ENCODE results near the gene SSTR4. TPM values are rescaled to one million over a fixed set of nuclear protein-coding genes. Genes with fewer than 3 reads are reported as not detected.

The SSTR4 gene
- total RNA-seq, 1 donor = not detected

DNA sequence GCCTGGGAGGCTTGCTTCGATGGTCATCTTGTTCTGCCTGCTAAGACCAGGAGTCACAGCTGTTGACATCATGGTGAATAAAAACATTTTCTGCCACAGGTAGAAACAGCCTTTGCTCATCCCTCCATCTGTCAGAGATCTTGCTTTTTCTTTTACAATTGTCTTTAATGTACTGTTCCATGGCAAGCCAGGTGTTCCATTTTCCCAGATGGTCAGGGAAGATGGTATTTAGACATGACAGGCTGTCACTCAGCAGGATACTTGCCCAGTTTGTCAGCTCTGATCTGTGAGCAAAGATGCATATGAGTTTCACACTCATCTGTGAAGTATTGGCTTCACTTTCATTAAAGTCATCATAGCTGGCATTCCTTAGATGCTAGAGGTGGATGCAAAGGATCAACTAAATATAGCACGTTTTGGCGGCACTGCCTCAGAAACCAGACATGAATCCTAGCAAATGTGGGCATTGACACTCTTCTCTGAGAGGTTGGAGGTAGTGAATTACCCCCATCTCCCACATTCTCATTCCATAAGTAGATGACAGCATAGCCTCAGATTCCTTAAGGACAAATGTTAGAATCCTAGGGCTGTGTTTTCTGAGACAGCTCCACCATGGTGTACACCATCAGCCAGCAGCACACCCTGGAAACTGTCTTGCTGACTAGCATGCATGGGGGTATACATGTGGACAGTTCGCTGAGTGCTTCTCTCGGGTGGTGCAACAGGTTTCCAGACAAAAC is 4.2 kb downstream of the SSTR4 start:
- no peak for DNase-seq (ENCODE audit: low read depth)
- no peak overlapping the region for H3K4me3 ChIP-seq (ENCODE audit: low read depth, low read length)
- TF ChIP-seq CTCF (IDR thresholded peaks at IDR 0.05; ENCODE audit: insufficient read depth, low read length) = no peak

DNA sequence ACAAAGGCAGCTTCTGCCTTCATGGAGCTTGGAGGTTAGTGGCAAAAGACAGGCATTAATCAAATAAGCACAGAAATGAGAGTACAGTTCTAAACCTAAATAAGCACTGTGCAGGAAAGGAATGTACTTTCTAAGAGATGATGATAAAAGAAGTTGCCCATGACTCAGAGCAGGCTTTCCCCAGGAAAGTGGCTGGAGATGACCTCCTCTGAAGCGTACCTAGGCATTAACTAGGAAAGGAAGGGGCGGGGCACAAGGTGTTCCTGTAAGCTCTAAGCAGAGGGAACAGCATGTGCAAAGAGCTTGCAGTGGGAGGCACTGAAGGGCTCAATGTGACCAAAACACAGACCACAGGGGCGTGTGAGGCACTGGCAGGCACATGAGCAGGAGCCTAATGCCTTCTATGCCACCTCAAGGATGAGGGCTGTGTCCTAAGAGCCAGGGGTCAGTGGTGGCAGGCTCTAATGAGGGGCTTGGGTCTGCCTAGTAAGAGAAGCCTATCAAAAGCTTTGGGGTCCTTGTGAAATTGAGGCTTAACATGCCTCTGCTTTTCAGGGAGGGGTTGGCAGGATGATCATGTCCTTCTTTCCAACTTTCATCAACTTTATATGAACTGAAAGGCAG is 4.9 kb downstream of the SSTR4 start:
- TF ChIP-seq CTCF (IDR thresholded peaks at IDR 0.05; ENCODE audit: insufficient read depth, low read length) = no peak
- DNase-seq (ENCODE audit: low read depth) = no peak
- no peak overlapping the region for H3K4me3 ChIP-seq (ENCODE audit: low read depth, low read length)

DNA sequence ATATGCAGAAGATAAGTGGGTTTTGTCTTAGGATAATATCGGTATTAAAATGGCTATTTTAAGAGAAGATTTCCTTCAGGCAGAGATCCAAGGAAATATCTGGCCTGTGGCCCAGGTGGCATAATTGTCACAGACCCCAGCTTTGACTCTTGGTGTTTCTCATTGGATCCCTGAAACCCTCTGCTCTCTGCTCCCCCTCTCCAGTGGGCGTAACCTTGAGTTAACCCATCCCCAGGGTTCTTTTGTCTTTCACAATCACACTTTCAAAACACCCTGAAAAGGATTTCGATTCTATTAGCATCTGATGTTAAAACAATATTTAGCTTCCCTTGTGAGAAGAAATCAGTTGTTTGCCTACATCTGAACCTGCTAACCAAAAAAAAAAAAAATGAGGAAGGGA is 7.2 kb downstream of the SSTR4 start:
- H3K4me3 ChIP-seq (ENCODE audit: low read depth, low read length) = no peak overlapping the region
- no peak for DNase-seq (ENCODE audit: low read depth)
- no peak for TF ChIP-seq CTCF (IDR thresholded peaks at IDR 0.05; ENCODE audit: insufficient read depth, low read length)

GRCh38 chr20:23043376-23043775 is 8.3 kb downstream of the SSTR4 start:
- TF ChIP-seq CTCF (IDR thresholded peaks at IDR 0.05; ENCODE audit: insufficient read depth, low read length) = no peak
- DNase-seq (ENCODE audit: low read depth) = no peak
- no peak overlapping the region for H3K4me3 ChIP-seq (ENCODE audit: low read depth, low read length)

DNA sequence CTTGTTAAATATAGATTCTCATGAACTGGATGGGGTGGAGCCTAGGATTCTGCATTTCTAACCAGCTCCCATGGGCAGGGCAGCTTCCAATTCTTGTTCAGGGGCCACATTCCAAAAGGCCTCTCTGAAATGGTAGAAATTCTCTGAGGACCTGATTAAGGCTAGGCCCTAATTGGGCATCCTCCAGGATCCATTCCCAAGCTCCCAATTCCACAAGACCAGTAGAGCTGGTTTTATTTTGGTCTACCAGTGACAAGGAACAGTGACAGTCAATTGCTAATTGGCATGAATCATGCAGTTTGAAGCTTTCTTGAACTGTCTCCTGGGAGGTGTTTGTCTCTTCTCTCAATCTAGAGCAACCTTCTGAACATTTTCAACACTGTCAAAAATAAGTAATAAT is 11.3 kb downstream of the SSTR4 start:
- peak overlapping the region; percentile 45 for H3K4me3 ChIP-seq (ENCODE audit: low read depth, low read length)
- TF ChIP-seq CTCF (IDR thresholded peaks at IDR 0.05; ENCODE audit: insufficient read depth, low read length) = no peak
- DNase-seq (ENCODE audit: low read depth) = no peak

DNA sequence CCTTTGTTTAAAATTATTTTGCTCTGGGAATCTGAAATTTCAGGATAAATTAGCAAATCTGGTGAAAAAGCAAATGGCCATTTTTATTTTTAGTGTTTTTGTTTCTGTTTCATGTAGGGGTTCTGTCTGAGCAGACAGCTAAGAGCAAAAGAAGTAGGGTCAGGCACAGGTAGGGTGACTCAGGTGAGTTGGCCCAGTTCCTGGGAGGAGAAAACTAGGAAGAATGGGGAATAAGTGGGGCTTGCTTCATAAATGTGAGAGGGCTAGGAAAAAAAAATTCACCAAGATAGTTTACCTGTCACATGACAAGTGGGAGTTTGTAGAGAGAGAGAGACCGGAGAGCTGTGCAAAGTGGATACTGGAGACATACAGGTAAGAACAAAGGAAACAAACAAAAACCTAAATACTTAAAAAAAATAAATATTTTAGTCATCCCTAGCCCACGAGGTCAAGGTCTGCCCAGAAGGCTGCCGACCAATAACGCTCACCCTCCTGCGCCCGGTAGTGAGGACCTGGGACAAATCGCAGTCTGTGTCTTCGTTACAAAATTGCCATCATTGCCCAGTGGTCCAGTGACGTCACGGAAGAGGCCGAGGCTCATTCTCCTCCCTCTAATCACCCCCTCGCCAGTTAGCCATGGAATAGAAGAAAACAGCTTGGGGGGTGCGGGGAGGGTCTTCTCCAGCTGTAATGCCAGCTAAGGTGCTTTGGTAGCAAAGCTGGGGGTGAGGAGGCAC is 12.1 kb downstream of the SSTR4 start:
- H3K4me3 ChIP-seq (ENCODE audit: low read depth, low read length) = peak overlapping the region; percentile 69
- DNase-seq (ENCODE audit: low read depth) = no peak
- no peak for TF ChIP-seq CTCF (IDR thresholded peaks at IDR 0.05; ENCODE audit: insufficient read depth, low read length)
